ENCODE results near the gene TUBA8.
"Not testable (repeated sequence)": the region's sequence is repeated elsewhere in the genome, so short reads cannot be mapped to it uniquely, and the experiment has no call there.

Gene TUBA8

GRCh38 chr22:18110194-18110953 lies at the start of gene TUBA8:
TSS of gene TUBA8 (plus strand) at chr22:18110809. CDS start at chr22:18110866, 57 bp downstream.
- no peak for DNase-seq

GRCh38 chr22:18062421-18062820 lies 48.2 kb upstream of the TUBA8 start:
- DNase-seq = no peak

- DNase-seq = no peak
Measured at GRCh38 chr22:18063306-18063705, 47.3 kb upstream of the TUBA8 start.

GRCh38 chr22:18063715-18064114 lies 46.9 kb upstream of the TUBA8 start:
- DNase-seq = not testable (repeated sequence)

- no peak for DNase-seq
Measured at GRCh38 chr22:18064636-18065035, 46.0 kb upstream of the TUBA8 start.

- DNase-seq = no peak
Measured at GRCh38 chr22:18065256-18065655, 45.4 kb upstream of the TUBA8 start.

- DNase-seq = no peak
Measured at GRCh38 chr22:18066181-18066859, 44.3 kb upstream of the TUBA8 start.

GRCh38 chr22:18067121-18067520 lies 43.5 kb upstream of the TUBA8 start:
- no peak for DNase-seq

GRCh38 chr22:18067548-18068341 lies 42.9 kb upstream of the TUBA8 start:
- DNase-seq = no peak

GRCh38 chr22:18068381-18068988 lies 42.1 kb upstream of the TUBA8 start:
- no peak for DNase-seq

- DNase-seq = no peak
Measured at GRCh38 chr22:18069041-18069440, 41.6 kb upstream of the TUBA8 start.

GRCh38 chr22:18070041-18070440 lies 40.6 kb upstream of the TUBA8 start:
- no peak for DNase-seq

GRCh38 chr22:18070556-18071306 lies 39.9 kb upstream of the TUBA8 start:
- no peak for DNase-seq

- not testable (repeated sequence) for DNase-seq
Measured at GRCh38 chr22:18071307-18071967, 39.2 kb upstream of the TUBA8 start.

GRCh38 chr22:18071968-18072310 lies 38.7 kb upstream of the TUBA8 start:
- no peak for DNase-seq

- no peak for DNase-seq
Measured at GRCh38 chr22:18073467-18073866, 37.1 kb upstream of the TUBA8 start.

- not testable (repeated sequence) for DNase-seq
Measured at GRCh38 chr22:18073927-18074326, 36.7 kb upstream of the TUBA8 start.

GRCh38 chr22:18075101-18075719 lies 35.4 kb upstream of the TUBA8 start:
- no peak for DNase-seq

- DNase-seq = peak; percentile 44
Measured at GRCh38 chr22:18075720-18076497, 34.7 kb upstream of the TUBA8 start.

GRCh38 chr22:18077087-18077638 lies 33.4 kb upstream of the TUBA8 start:
- no peak for DNase-seq

Data from CD4-positive, alpha-beta T cell treated with Interleukin-15 for 1 hour (primary cell).